Smooth muscle cell of bladder (primary cell): ENCODE measurements around the gene MTNR1B. TPM values are rescaled to one million over a fixed set of nuclear protein-coding genes. Genes with fewer than 3 reads are reported as not detected.

ENCODE experiments used
- total RNA-seq: library from RNA; depleted of rRNA; stranded (reverse); fragments of >200 nt; gene quantifications from 2 replicates; pipeline ENCODE4 v1.2.3, GENCODE V29; 2014

The MTNR1B gene
- not detected in 2 replicates for total RNA-seq

DNA sequence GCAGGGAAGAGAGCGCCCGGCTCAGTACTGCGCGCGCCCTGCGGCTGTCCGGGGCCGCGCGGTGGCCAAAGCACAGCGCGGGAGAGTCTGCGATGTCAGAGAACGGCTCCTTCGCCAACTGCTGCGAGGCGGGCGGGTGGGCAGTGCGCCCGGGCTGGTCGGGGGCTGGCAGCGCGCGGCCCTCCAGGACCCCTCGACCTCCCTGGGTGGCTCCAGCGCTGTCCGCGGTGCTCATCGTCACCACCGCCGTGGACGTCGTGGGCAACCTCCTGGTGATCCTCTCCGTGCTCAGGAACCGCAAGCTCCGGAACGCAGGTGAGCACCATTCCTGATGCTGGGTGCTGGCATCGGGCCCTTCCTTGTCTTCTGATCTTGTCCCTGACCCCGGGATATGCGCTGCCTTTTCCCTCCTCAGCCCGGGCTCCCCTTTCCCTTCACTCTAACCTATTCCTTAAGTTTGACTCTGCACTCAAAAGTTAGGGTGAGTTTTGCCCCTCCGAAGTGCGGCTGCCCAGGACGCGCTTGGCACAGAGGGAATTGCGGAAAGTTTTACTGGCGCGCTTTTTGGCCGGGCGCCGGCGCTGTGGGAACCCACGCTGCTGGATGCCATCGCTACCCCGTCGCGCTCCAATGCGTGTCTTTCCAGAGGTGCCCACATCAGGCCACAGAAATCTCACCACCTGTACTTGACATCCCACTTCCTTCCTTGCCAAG lies at the start of gene MTNR1B:
TSS of gene MTNR1B (plus strand) at position 18 of the 714 bp plus-strand sequence. CDS start at position 93, 75 bp downstream.

Other genes starting within 250 kb of the MTNR1B start
- gene SLC36A4, start 228.3 kb downstream of the MTNR1B start, total RNA-seq: 6.1 and 7.5 TPM in 2 replicates